Transverse colon (tissue), 3 donors: Measurements from ENCODE around the gene DHRS13.

Experiments
- CTCF ChIP-seq, 5 experiments: fragments of 200-600 bp in 3 of 5; fragments of 450-650 bp in 2 of 5; sonication (generic) in 3 of 5; IDR thresholded peaks; 1 replicate in 2 of 5; 2 replicates in 3 of 5; pipeline ENCODE4 v1.5.1; 2016 to 2017; ENCODE audit warnings: antibody characterized with exemption in 5 of 5, inconsistent platforms in 3 of 5, mild to moderate bottlenecking in 2 of 5, moderate library complexity in 1 of 5
- POLR2A ChIP-seq: fragments of 450-650 bp; IDR thresholded peaks from one replicate; pipeline ENCODE4 v1.6.1; 2016; ENCODE audit warnings: antibody characterized with exemption, mild to moderate bottlenecking, moderate library complexity

GRCh38 chr17:28900986-28901726, 1.7 kb downstream of the DHRS13 start:
- no peak for TF ChIP-seq POLR2A
- no peak for TF ChIP-seq CTCF (IDR thresholded peaks at IDR 0.05)
